LNCaP clone FGC (cell line): ENCODE measurements around the gene SPEM2.

Experiments used
- DNase-seq: peaks from one replicate; pipeline ENCODE4 v3.0.0-alpha.2; 2011; ENCODE audit warnings: low read depth
- H3K4me3 ChIP-seq: 2 replicates; pipeline ENCODE4 v1.5.1; 2011; ENCODE audit warnings: mild to moderate bottlenecking, low read depth, low read length, control low read depth
- TF ChIP-seq, protein P1 (sequence below): IDR thresholded peaks from 2 replicates; pipeline ENCODE4 v1.5.1; 2012; ENCODE audit warnings: mild to moderate bottlenecking; ENCODE audit not compliant: control insufficient read depth, insufficient read depth; ENCODE audit errors: extremely low read depth

Gene SPEM2

GRCh38 chr17:7437950-7438614, 12.7 kb downstream of the SPEM2 start:
- DNase-seq = no peak
- H3K4me3 ChIP-seq = no peak overlapping the region
- TF ChIP-seq, protein P1, sequence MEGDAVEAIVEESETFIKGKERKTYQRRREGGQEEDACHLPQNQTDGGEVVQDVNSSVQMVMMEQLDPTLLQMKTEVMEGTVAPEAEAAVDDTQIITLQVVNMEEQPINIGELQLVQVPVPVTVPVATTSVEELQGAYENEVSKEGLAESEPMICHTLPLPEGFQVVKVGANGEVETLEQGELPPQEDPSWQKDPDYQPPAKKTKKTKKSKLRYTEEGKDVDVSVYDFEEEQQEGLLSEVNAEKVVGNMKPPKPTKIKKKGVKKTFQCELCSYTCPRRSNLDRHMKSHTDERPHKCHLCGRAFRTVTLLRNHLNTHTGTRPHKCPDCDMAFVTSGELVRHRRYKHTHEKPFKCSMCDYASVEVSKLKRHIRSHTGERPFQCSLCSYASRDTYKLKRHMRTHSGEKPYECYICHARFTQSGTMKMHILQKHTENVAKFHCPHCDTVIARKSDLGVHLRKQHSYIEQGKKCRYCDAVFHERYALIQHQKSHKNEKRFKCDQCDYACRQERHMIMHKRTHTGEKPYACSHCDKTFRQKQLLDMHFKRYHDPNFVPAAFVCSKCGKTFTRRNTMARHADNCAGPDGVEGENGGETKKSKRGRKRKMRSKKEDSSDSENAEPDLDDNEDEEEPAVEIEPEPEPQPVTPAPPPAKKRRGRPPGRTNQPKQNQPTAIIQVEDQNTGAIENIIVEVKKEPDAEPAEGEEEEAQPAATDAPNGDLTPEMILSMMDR = no peak

DNA sequence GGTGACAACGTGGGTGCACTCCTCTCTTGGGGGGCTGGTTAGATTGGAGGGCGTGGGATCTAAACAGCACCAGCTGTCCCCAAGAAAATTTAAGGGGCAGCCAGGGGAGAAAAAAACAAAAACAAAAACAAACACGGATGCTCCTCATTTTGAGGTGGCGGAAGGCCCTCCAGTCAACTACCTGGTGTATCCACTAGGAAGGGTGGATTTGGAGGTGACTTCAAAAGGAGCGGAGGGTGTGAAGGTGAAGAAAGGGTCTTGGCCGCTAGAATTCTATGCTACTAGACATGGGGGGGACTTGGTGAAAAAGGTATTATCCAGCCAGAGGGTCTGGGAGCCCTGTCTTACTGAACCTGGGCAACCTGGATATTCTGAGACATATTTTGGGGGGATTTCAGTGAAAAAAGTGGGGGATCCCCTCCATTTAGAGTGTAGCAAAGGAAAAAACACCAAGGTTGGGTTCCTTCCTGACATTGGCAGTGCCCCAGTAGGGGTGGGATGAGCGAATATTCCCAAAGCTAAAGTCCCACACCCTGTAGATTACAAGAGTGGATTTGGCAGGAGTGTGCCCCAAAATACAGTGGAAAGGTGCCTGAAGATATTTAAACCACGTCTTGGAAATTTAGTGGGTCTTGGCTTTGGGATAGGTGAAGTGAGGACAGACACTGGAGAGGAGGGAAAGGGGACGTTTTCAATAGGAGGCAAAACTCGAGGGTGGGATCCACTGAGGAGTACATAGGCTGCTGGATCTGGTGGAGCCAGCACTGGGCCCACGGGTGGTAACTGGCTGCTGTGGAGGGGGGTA, 13.4 kb downstream of the SPEM2 start:
- no peak overlapping the region for H3K4me3 ChIP-seq
- TF ChIP-seq, protein P1 = no peak
- DNase-seq = no peak

DNA sequence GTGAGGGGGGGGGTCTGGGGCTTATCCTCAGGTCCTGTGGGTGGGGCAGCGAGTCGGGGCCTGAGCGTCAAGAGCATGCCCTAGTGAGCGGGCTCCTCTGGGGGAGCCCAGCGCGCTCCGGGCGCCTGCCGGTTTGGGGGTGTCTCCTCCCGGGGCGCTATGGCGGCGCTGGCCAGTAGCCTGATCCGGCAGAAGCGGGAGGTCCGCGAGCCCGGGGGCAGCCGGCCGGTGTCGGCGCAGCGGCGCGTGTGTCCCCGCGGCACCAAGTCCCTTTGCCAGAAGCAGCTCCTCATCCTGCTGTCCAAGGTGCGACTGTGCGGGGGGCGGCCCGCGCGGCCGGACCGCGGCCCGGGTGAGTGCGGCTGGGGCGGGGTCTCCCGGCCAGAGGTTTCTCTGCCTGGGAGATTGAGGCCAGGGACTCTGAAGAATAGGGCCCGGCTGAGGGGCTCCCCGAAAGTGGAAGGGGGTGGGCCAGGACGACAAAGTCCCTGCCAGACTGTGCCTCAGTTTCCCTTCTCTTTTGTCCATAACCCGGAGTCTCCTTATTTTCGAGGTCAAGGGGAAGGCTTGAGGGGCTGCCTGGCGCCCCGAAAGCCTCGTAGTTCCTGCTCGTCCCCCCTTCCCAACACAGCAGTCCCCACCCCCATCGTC, 14.2 kb downstream of the SPEM2 start, which contains the start of gene FGF11:
Gene FGF11, plus strand, starts transcription at position 51 of the 651 bp plus-strand sequence. Its CDS starts 109 bp downstream, at position 160.
- TF ChIP-seq, protein P1 = no peak
- H3K4me3 ChIP-seq = peak within 1 kb of the TSS; percentile 13; the same call in 1 of the 2 replicates
- no peak for DNase-seq

DNA sequence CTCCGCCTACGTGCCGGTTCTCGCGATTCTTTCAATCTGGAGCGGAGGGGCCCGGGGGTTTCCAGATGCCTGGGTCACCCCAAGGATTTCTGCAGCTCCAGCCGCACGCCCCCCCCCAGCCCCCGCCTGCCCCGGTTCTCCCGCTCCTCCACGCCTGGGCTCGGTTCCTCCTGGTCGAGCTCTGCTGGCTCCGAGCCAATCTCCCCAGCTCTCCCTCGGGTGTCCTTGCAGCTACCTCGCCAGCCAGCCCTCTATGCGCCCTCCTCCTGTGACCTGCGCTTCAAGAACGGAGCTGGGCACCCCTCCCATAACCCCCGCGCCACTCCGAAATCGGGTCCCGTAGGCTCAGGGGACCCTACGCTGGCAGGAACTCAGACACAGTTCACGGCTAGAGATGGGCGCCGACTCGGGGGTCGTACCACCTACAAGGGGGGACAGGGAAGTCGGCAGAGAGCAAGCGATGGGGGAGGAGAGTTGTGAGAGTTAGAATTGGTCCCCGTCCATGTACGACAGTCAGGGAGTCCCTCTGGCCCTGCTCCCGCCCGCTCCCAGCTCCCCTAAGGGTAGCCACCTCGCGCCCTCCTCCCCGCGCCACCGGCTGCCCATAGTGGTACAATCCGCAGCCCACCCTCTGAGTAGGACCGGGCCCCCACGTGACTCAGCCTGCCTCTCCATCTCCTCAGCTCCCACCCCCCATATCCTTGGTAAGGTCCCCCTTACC, 14.9 kb downstream of the SPEM2 start:
- TF ChIP-seq, protein P1 = no peak
- H3K4me3 ChIP-seq = no peak overlapping the region
- no peak for DNase-seq

DNA sequence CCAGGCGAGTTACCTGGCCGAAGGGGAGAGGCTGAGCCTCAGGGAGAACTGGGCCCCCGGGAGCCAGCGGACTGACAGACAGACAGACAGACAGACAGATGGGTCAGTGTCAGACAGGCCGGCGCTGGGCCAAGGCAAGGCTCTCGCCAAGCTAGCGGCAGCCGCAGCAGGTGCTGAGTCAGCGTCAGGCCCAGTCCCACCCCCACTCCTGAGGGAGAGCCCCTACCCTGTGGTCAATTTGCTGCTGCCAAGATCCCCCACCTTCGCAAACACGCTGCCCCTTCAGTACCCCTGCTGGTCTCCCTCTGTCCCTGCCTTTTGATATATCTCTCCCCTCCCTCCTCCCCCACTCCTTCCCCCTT, 15.4 kb downstream of the SPEM2 start:
- H3K4me3 ChIP-seq = no peak overlapping the region
- DNase-seq = no peak
- TF ChIP-seq, protein P1 = no peak

DNA sequence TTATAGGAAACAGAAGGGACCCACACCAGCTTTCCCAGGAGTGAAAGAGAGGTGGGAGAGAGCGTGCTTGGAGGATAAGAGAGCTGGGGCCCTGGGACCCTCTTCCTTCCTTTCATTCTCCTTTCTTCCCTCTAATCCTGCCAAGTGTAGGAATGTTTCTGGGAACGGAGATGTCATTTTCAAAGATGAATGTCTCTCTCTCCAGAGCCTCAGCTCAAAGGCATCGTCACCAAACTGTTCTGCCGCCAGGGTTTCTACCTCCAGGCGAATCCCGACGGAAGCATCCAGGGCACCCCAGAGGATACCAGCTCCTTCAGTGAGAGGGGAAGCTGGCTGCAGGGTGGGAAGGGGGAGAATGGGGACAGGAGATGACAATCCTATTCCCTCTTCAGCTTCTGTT, 15.8 kb downstream of the SPEM2 start:
- H3K4me3 ChIP-seq = no peak overlapping the region
- TF ChIP-seq, protein P1 = no peak

More for the DNA sequence above, 15.8 kb downstream of the SPEM2 start:
- DNase-seq = no peak
